SK-N-SH treated with all-trans-retinoic acid at 6 μM for 48 hours (cell line): Measurements from ENCODE around the gene CTNS.

Experiments
- CSDC2 ChIP-seq: fragments of 250-450 bp; sonication (Bioruptor Pico); IDR thresholded peaks from 2 replicates; pipeline ENCODE4 v1.5.0; 2020; ENCODE audit warnings: mild to moderate bottlenecking, moderate library complexity
- PATZ1 ChIP-seq: fragments of 250-450 bp; sonication (Bioruptor Pico); IDR thresholded peaks from 2 replicates; pipeline ENCODE4 v1.8.0; 2020; ENCODE audit warnings: mild to moderate bottlenecking, moderate library complexity, borderline replicate concordance
- RARB ChIP-seq: fragments of 250-450 bp; sonication (Bioruptor Pico); IDR thresholded peaks from 2 replicates; pipeline ENCODE4 v1.8.0; 2021; ENCODE audit warnings: mild to moderate bottlenecking, moderate library complexity

GRCh38 chr17:3656755-3657587 is 20.4 kb downstream of the CTNS start:
- TF ChIP-seq RARB (no peak), CSDC2 (CRISPR knock-in tag) (no peak), PATZ1 (no peak)
